Endothelial cell of umbilical vein (primary cell): ENCODE results near the gene MED29. TPM values are rescaled to one million over a fixed set of nuclear protein-coding genes. Genes with fewer than 3 reads are reported as not detected.

ENCODE experiments used
- BruUV-seq: library from RNA; stranded (reverse); fragments of 400-500 nt; replicated peaks from 2 replicates; lab custom pipeline; 2021; lab: Mats Ljungman, UMichigan
- CTCF ChIA-PET: fragments of 300-600, 350-600 bp; sonication (Branson Sonifier 250); formaldehyde crosslinking; loops from one replicate; lab custom pipeline; 2021; ENCODE audit warnings: antibody characterized with exemption, inconsistent platforms; lab: Charles Lee
- POLR2A ChIA-PET: fragments of 300-600, 350-600 bp; sonication (Branson Sonifier 250); formaldehyde crosslinking; loops from one replicate; lab custom pipeline; 2021; ENCODE audit warnings: antibody characterized with exemption, inconsistent platforms; lab: Charles Lee
- DNase-seq: peaks from one replicate; pipeline ENCODE4 v3.0.0-alpha.2; 2011; ENCODE audit warnings: low read depth, low spot score
- FAIRE-seq: peaks from 2 replicates; lab custom pipeline; 2011; peaks lifted over from hg19 to GRCh38; lab: Jason Lieb, UNC
- H2AFZ ChIP-seq: 2 replicates; pipeline ENCODE4 v1.6.0; 2012; ENCODE audit warnings: low read depth, low read length, control low read depth, inconsistent platforms
- H3K27ac ChIP-seq: 2 replicates; pipeline ENCODE4 v1.5.1; 2011; ENCODE audit warnings: low read depth, mild to moderate bottlenecking, control low read depth, low read length, moderate library complexity; ENCODE audit not compliant: insufficient read depth
- H3K27me3 ChIP-seq, 2 experiments: 2 replicates each; pipeline versions ENCODE4 v1.6.0 to v1.6.1; 2011; ENCODE audit warnings: low read length in 2 of 2, mixed read lengths in 1 of 2; ENCODE audit not compliant: control insufficient read depth in 2 of 2, insufficient read depth in 2 of 2
- H3K36me3 ChIP-seq, 2 experiments: 2 replicates in 1 of 2; 3 replicates in 1 of 2; pipeline ENCODE4 v1.5.1; 2011; ENCODE audit warnings: low read length in 2 of 2, mild to moderate bottlenecking in 1 of 2, moderate library complexity in 1 of 2; ENCODE audit not compliant: control insufficient read depth in 2 of 2, insufficient read depth in 2 of 2; ENCODE audit errors: extremely low read depth in 1 of 2
- H3K4me1 ChIP-seq: 3 replicates; pipeline ENCODE4 v1.5.1; 2011; ENCODE audit warnings: mild to moderate bottlenecking, low read length; ENCODE audit not compliant: control insufficient read depth, insufficient read depth; ENCODE audit errors: extremely low read depth
- H3K4me2 ChIP-seq: 2 replicates; pipeline ENCODE4 v1.6.1; 2011; ENCODE audit warnings: low read length, control low read depth, mixed read lengths; ENCODE audit not compliant: insufficient read depth
- H3K4me3 ChIP-seq, 3 experiments: fragments of 200-600 bp in 1 of 3; sonication (generic), shearing (Covaris generic) in 1 of 3; replicated peaks in 1 of 3; 2 replicates each; pipeline ENCODE4 v1.5.1; 2011 to 2016; ENCODE audit warnings: control low read depth in 3 of 3, low read length in 3 of 3, mild to moderate bottlenecking in 2 of 3, inconsistent platforms in 1 of 3, low read depth in 1 of 3, moderate library complexity in 1 of 3; ENCODE audit not compliant: insufficient read depth in 1 of 3
- H3K79me2 ChIP-seq: 2 replicates; pipeline ENCODE4 v1.6.0; 2012; ENCODE audit warnings: low read length, inconsistent platforms; ENCODE audit not compliant: control insufficient read depth, insufficient read depth
- H3K9ac ChIP-seq: replicated peaks from 2 replicates; pipeline ENCODE3; 2011; ENCODE audit warnings: low read length, control low read depth; ENCODE audit not compliant: insufficient read depth; ENCODE audit errors: extremely low read depth
- H3K9me1 ChIP-seq: replicated peaks from 3 replicates; pipeline ENCODE4 v1.6.0; 2011; ENCODE audit warnings: mild to moderate bottlenecking, low read length; ENCODE audit not compliant: control insufficient read depth, insufficient read depth; ENCODE audit errors: extremely low read depth
- H3K9me3 ChIP-seq: replicated peaks from 2 replicates; pipeline ENCODE4 v1.5.1; 2012; ENCODE audit warnings: low read length, inconsistent platforms; ENCODE audit not compliant: control insufficient read depth, insufficient read depth
- H4K20me1 ChIP-seq: replicated peaks from 2 replicates; pipeline ENCODE3; 2011; ENCODE audit warnings: mild to moderate bottlenecking, low read length; ENCODE audit not compliant: control insufficient read depth, insufficient read depth; ENCODE audit errors: extremely low read depth
- CTCF ChIP-seq, 2 donors: IDR thresholded peaks; 1 replicate in 1 of 2; 2 replicates in 1 of 2; pipeline ENCODE4 v1.5.1; 2011; ENCODE audit warnings: low read length in 2 of 2, mild to moderate bottlenecking in 2 of 2, moderate library complexity in 2 of 2, control low read depth in 1 of 2, inconsistent platforms in 1 of 2, low read depth in 1 of 2; ENCODE audit not compliant: insufficient read depth in 1 of 2; ENCODE audit errors: extremely low read depth in 1 of 2
- EZH2 ChIP-seq: IDR thresholded peaks from 2 replicates; pipeline ENCODE4 v1.6.1; 2012; ENCODE audit warnings: borderline replicate concordance, low read depth, mild to moderate bottlenecking, moderate library complexity, low read length, inconsistent platforms; ENCODE audit not compliant: severe bottlenecking
- FOS ChIP-seq: IDR thresholded peaks from 2 replicates; pipeline ENCODE4 v1.6.1; 2011; ENCODE audit warnings: mild to moderate bottlenecking, low read length, moderate library complexity, borderline replicate concordance; ENCODE audit not compliant: insufficient read depth
- GATA2 ChIP-seq: IDR thresholded peaks from 2 replicates; pipeline ENCODE4 v1.7.0; 2011; ENCODE audit warnings: low read depth, mild to moderate bottlenecking, moderate library complexity, mixed read lengths, low read length; ENCODE audit not compliant: insufficient read length, insufficient read depth
- JUN ChIP-seq: IDR thresholded peaks from 2 replicates; pipeline ENCODE4 v1.6.1; 2011; ENCODE audit warnings: borderline replicate concordance, low read depth; ENCODE audit not compliant: insufficient read length, insufficient read depth
- MAX ChIP-seq: IDR thresholded peaks from 2 replicates; pipeline ENCODE4 v1.6.1; 2011; ENCODE audit not compliant: insufficient read depth, insufficient read length
- MYC ChIP-seq: IDR thresholded peaks from one replicate; pipeline ENCODE4 v1.6.1; 2011; ENCODE audit warnings: mild to moderate bottlenecking, low read depth, low read length
- POLR2A ChIP-seq: IDR thresholded peaks from 2 replicates; pipeline ENCODE4 v1.6.1; 2012; ENCODE audit warnings: low read depth, mild to moderate bottlenecking, control low read depth, low read length
- POLR2AphosphoS5 ChIP-seq: IDR thresholded peaks from 2 replicates; pipeline ENCODE4 v1.6.1; 2012; ENCODE audit warnings: low read depth, mild to moderate bottlenecking, control low read depth, low read length, moderate library complexity; ENCODE audit not compliant: insufficient read depth
- dilution Hi-C: fragments of 300-500 bp; cut with MboI; formaldehyde crosslinking; loops from one replicate; pipeline ENCODE4 v1.15.0; 2019; ENCODE audit warnings: low sequenced_read_pairs; ENCODE audit not compliant: extremely low pct_ligation_motif_present
- intact Hi-C: fragments of 100-400 bp; cut with micrococcal nuclease; formaldehyde crosslinking; loops from one replicate; pipeline ENCODE4 v1.10.0; 2022
- polyA plus RNA-seq, 4 experiments: library from polyadenylated mRNA; depleted of rRNA in 3 of 4; stranded (reverse) in 3 of 4; unstranded in 1 of 4; fragments of >200 nt; gene quantifications; 2 replicates each; pipeline versions ENCODE4 v1.2.1 to v1.2.3, GENCODE V29; 2011 to 2012; ENCODE audit warnings: missing spikeins in 1 of 4
- total RNA-seq: library from RNA; stranded (reverse); gene quantifications from 2 replicates; pipeline ENCODE4 v1.2.3, GENCODE V29; 2021

Gene MED29
- total and polyA plus RNA-seq, 2 donors (not counting 3 experiments of a cell fraction or from before 2014, with no cell fraction given), result 25.5 to 50.4 TPM

- no peak overlapping the region for H3K4me2 ChIP-seq
- no peak overlapping the region for H3K9ac ChIP-seq
These were observed 27.2 kb upstream of the MED29 start for GRCh38 chr19:39363901-39364457.

More at GRCh38 chr19:39363901-39364457, 27.2 kb upstream of the MED29 start:
- ChIA-PET POLR2A (no interaction called here), CTCF (no interaction called here)
- H3K27ac ChIP-seq, result no peak overlapping the region
- dilution Hi-C loops, result no loop called here
- H3K36me3 ChIP-seq, result peaks cover under 1 to 20% of the 10 kb centered on the region in 2 experiments
- FAIRE-seq (no peak), DNase-seq (no peak)
- no peaks in the 10 kb centered on the region for H4K20me1 ChIP-seq
- no peaks in the 10 kb centered on the region for H3K9me3 ChIP-seq
- H3K4me1 ChIP-seq, result peaks cover 12% of the 10 kb centered on the region
- H2AFZ ChIP-seq, result no peak overlapping the region
- TF ChIP-seq FOS (no peak), MYC (no peak), JUN (no peak), POLR2A (no peak), GATA2 (no peak), EZH2 (no peak), CTCF (IDR thresholded peaks at IDR 0.05; ENCODE audit: extremely low read depth in 1 of 2, insufficient read depth in 1 of 2, low read depth in 1 of 2, low read length in 2 of 2) (no peak), POLR2AphosphoS5 (no peak), MAX (no peak)
- H3K4me3 ChIP-seq, result no peak overlapping the region
- BruUV-seq, result no TSS peak
- no peaks in the 10 kb centered on the region for H3K9me1 ChIP-seq
- intact Hi-C loops, result no loop called here
- no peaks in the 10 kb centered on the region for H3K79me2 ChIP-seq
- H3K27me3 ChIP-seq, result no peaks in the 10 kb centered on the region
